IMR-90 (cell line): ENCODE data around the gene ASGR2. TPM values are rescaled to one million over a fixed set of nuclear protein-coding genes. Genes with fewer than 3 reads are reported as not detected.
"Not testable (repeated sequence)": the region's sequence is repeated elsewhere in the genome, so short reads cannot be mapped to it uniquely, and the experiment has no call there.

ENCODE experiments used
- ATAC-seq: fragments of 200-7000 bp; cut with Tn5 transposase; 2 replicates; pipeline ENCODE4 v1.9.1; 2020; ENCODE audit warnings: low read depth, mild to moderate bottlenecking, moderate library complexity
- BruUV-seq: library from RNA; stranded (reverse); fragments of 400-500 nt; replicated peaks from 2 replicates; lab custom pipeline; 2021; lab: Mats Ljungman, UMichigan
- CTCF ChIA-PET: fragments of 300-600 bp; formaldehyde crosslinking; extraction: SDS; loops from one replicate; lab custom pipeline; 2021; ENCODE audit warnings: antibody characterized with exemption; lab: Yijun Ruan, JAX
- POLR2A ChIA-PET: fragments of 300-600 bp; sonication (Branson Sonifier 250); formaldehyde crosslinking; loops from one replicate; lab custom pipeline; 2022; ENCODE audit warnings: antibody characterized with exemption; ENCODE audit not compliant: unreplicated experiment; lab: Charles Lee
- DNase-seq: peaks from one replicate; pipeline ENCODE4 v3.0.0; 2013
- H2AFZ ChIP-seq: replicated peaks from 2 replicates; pipeline ENCODE3; 2013; ENCODE audit warnings: low read length, mild to moderate bottlenecking; ENCODE audit not compliant: poor library complexity
- H2AK5ac ChIP-seq: 2 replicates; pipeline ENCODE4 v1.6.1; 2013; ENCODE audit warnings: low read depth, low read length, inconsistent platforms
- H2AK9ac ChIP-seq: replicated peaks from 2 replicates; pipeline ENCODE3; 2013; ENCODE audit warnings: mild to moderate bottlenecking, low read depth, low read length, moderate library complexity; ENCODE audit not compliant: poor library complexity
- H2BK120ac ChIP-seq: 2 replicates; pipeline ENCODE4 v1.6.1; 2013; ENCODE audit warnings: low read depth, low read length, inconsistent platforms
- H2BK15ac ChIP-seq: 3 replicates; pipeline ENCODE4 v1.6.1; 2013; ENCODE audit warnings: low read depth, low read length, inconsistent platforms
- H2BK20ac ChIP-seq: 2 replicates; pipeline ENCODE4 v1.6.1; 2013; ENCODE audit warnings: low read depth, mild to moderate bottlenecking, inconsistent platforms, low read length, moderate library complexity
- H2BK5ac ChIP-seq: 2 replicates; pipeline ENCODE4 v1.6.1; 2013; ENCODE audit warnings: mild to moderate bottlenecking, low read depth, low read length, inconsistent platforms; ENCODE audit not compliant: poor library complexity, severe bottlenecking
- H3K14ac ChIP-seq: replicated peaks from 2 replicates; pipeline ENCODE4 v1.6.1; 2013; ENCODE audit warnings: low read depth, low read length, inconsistent platforms
- H3K18ac ChIP-seq: 2 replicates; pipeline ENCODE4 v1.6.1; 2013; ENCODE audit warnings: low read depth, low read length, control low read depth
- H3K23ac ChIP-seq: 2 replicates; pipeline ENCODE4 v1.6.1; 2013; ENCODE audit warnings: low read depth, low read length, inconsistent platforms
- H3K27ac ChIP-seq: 2 replicates; pipeline ENCODE4 v1.5.1; 2013; ENCODE audit warnings: mild to moderate bottlenecking, control low read depth, low read length; ENCODE audit not compliant: insufficient read depth
- H3K27me3 ChIP-seq: 2 replicates; pipeline ENCODE4 v1.6.1; 2013; ENCODE audit warnings: low read length; ENCODE audit not compliant: control insufficient read depth, insufficient read depth
- H3K36me3 ChIP-seq: 2 replicates; pipeline ENCODE4 v1.6.1; 2013; ENCODE audit warnings: low read length, mixed read lengths; ENCODE audit not compliant: control insufficient read depth, insufficient read depth
- H3K4ac ChIP-seq: 2 replicates; pipeline ENCODE4 v1.6.1; 2013; ENCODE audit warnings: low read depth, low read length, inconsistent platforms
- H3K4me1 ChIP-seq: 2 replicates; pipeline ENCODE4 v1.6.1; 2013; ENCODE audit warnings: low read length, mixed read lengths; ENCODE audit not compliant: control insufficient read depth, insufficient read depth
- H3K4me2 ChIP-seq: 2 replicates; pipeline ENCODE4 v1.6.1; 2013; ENCODE audit warnings: low read depth, mild to moderate bottlenecking, control low read depth, low read length, moderate library complexity
- H3K4me3 ChIP-seq: 2 replicates; pipeline ENCODE4 v1.5.1; 2013; ENCODE audit warnings: low read depth, mild to moderate bottlenecking, control low read depth, low read length, moderate library complexity; ENCODE audit not compliant: insufficient read depth
- H3K56ac ChIP-seq: 2 replicates; pipeline ENCODE4 v1.6.1; 2013; ENCODE audit warnings: low read length, inconsistent platforms; ENCODE audit not compliant: insufficient read depth; ENCODE audit errors: extremely low read depth
- H3K79me1 ChIP-seq, 2 experiments: 2 replicates each; pipeline ENCODE4 v1.6.1; 2013; ENCODE audit warnings: low read length in 2 of 2, inconsistent platforms in 1 of 2, low read depth in 1 of 2
- H3K9ac ChIP-seq: 2 replicates; pipeline ENCODE4 v1.6.1; 2013; ENCODE audit warnings: low read depth, low read length, control low read depth
- H3K9me1 ChIP-seq: 2 replicates; pipeline ENCODE4 v1.6.1; 2013; ENCODE audit warnings: low read length, inconsistent platforms; ENCODE audit not compliant: insufficient read depth
- H3K9me3 ChIP-seq: 2 replicates; pipeline ENCODE4 v1.6.1; 2013; ENCODE audit warnings: low read length; ENCODE audit not compliant: control insufficient read depth, insufficient read depth
- H4K20me1 ChIP-seq: 2 replicates; pipeline ENCODE4 v1.6.1; 2013; ENCODE audit warnings: low read length, inconsistent platforms; ENCODE audit not compliant: insufficient read depth
- H4K5ac ChIP-seq: 2 replicates; pipeline ENCODE4 v1.6.1; 2013; ENCODE audit warnings: mild to moderate bottlenecking, low read depth, low read length, control low read depth
- H4K8ac ChIP-seq, 2 experiments: 2 replicates each; pipeline ENCODE4 v1.6.1; 2013; ENCODE audit warnings: low read depth in 2 of 2, low read length in 2 of 2, control low read depth in 1 of 2, inconsistent platforms in 1 of 2
- H4K91ac ChIP-seq: 2 replicates; pipeline ENCODE4 v1.6.1; 2013; ENCODE audit warnings: low read depth, low read length, inconsistent platforms; ENCODE audit not compliant: insufficient read depth
- WGBS, 2 experiments: methylation state at CpG; one replicate each; pipeline versions ENCODE4 v1.1.5 to v1.1.7; 2013; ENCODE audit warnings: missing lambda C conversion rate in 2 of 2; ENCODE audit not compliant: insufficient read length in 1 of 2; ENCODE audit errors: extremely low coverage in 2 of 2; 5-methylcytosine and 5-hydroxymethylcytosine counted together
- dilution Hi-C: fragments of 300-500 bp; cut with HindIII; formaldehyde crosslinking; loops from one replicate; pipeline ENCODE4 v1.14.3; 2018; ENCODE audit warnings: low sequenced_read_pairs; ENCODE audit not compliant: unreplicated experiment
- in situ Hi-C: fragments of 300-500 bp; cut with MboI; formaldehyde crosslinking; loops from 3 replicates; pipeline ENCODE4 v1.14.3; 2019; ENCODE audit warnings: low sequenced_read_pairs, inconsistent platforms, mixed read lengths
- intact Hi-C: fragments of 100-400 bp; cut with micrococcal nuclease; formaldehyde crosslinking; loops from 2 replicates; pipeline ENCODE4 v1.10.0; 2022
- polyA plus RNA-seq, 3 experiments: library from polyadenylated mRNA; depleted of rRNA; stranded (reverse); fragments of >200 nt; gene quantifications; 2 replicates each; pipeline ENCODE4 v1.2.3, GENCODE V29; 2012; ENCODE audit warnings: low replicate concordance in 1 of 3
- total RNA-seq: library from RNA; depleted of rRNA; stranded (reverse); fragments of >200 nt; gene quantifications from 2 replicates; pipeline ENCODE4 v1.2.3, GENCODE V29; 2012

ASGR2 gene
- total and polyA plus RNA-seq, 2 of the 4 experiments (the other 2 are of a cell fraction) = not detected

DNA sequence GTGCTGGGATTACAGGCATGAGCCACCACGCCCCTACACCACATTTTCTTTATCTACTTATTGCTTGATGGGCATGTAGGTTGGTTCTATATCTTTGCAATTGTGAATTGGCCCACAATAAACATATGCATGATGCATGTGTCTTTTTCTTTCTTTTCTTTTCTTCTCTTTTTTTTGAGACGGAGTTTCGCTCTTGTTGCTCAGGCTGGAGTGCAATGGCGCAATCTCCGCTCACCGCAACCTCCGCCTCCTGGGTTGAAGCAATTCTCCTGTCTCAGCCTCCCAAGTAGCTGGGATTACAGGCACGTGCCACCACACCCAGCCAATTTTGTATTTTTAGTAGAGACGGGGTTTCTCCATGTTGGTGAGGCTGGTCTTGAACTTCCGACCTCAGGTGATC, 43.8 kb upstream of the ASGR2 start:
- WGBS, 2 experiments = 95% methylated on average over 3 of the region's 10 CpGs; no CpG with 5 or more reads in 1 of the 2 experiments
- H2AK5ac ChIP-seq, in situ Hi-C loops, POLR2A ChIA-PET, H3K18ac ChIP-seq, H2BK20ac ChIP-seq, H2BK5ac ChIP-seq, intact Hi-C loops, CTCF ChIA-PET, H3K79me1 ChIP-seq, DNase-seq, H3K4me2 ChIP-seq, H3K9ac ChIP-seq, H4K91ac ChIP-seq, H4K8ac ChIP-seq, dilution Hi-C loops, H3K36me3 ChIP-seq, H3K56ac ChIP-seq, H3K4me3 ChIP-seq, H2BK120ac ChIP-seq, ATAC-seq, H3K9me3 ChIP-seq, H2AFZ ChIP-seq, H3K23ac ChIP-seq, H3K14ac ChIP-seq, H4K5ac ChIP-seq, H3K4ac ChIP-seq, H4K20me1 ChIP-seq, BruUV-seq, H2BK15ac ChIP-seq, H2AK9ac ChIP-seq, H3K27ac ChIP-seq, H3K4me1 ChIP-seq, H3K9me1 ChIP-seq: not testable (repeated sequence)
- H3K27me3 ChIP-seq = peaks cover 20% of the 10 kb centered on the region
